HG03095 (cell line): ENCODE measurements around the gene MRPL24.
"Not testable (repeated sequence)": the region's sequence is repeated elsewhere in the genome, so short reads cannot be mapped to it uniquely, and the experiment has no call there.

Experiments
- ATAC-seq: cut with Tn5 transposase; IDR thresholded peaks from one replicate; pipeline ENCODE4 v1.9.1; 2021; ENCODE audit warnings: moderate library complexity; ENCODE audit not compliant: unreplicated experiment

Gene MRPL24

GRCh38 chr1:156740741-156741480 lies at the start of gene MRPL24:
TSS of gene MRPL24 (minus strand) at chr1:156741088. CDS start at chr1:156738704, 2,384 bp downstream.
- peak; percentile 71 for ATAC-seq

GRCh38 chr1:156789621-156790318 lies 48.9 kb upstream of the MRPL24 start:
- no peak for ATAC-seq

GRCh38 chr1:156788136-156788535 lies 47.2 kb upstream of the MRPL24 start:
- ATAC-seq = no peak

- no peak for ATAC-seq
Observed at GRCh38 chr1:156786640-156787039, 45.8 kb upstream of the MRPL24 start.

GRCh38 chr1:156785458-156785857 lies 44.6 kb upstream of the MRPL24 start:
- ATAC-seq = no peak

- no peak for ATAC-seq
Observed at GRCh38 chr1:156781585-156782186, 40.8 kb upstream of the MRPL24 start.

- ATAC-seq = no peak
Observed at GRCh38 chr1:156777573-156777972, 36.7 kb upstream of the MRPL24 start.

GRCh38 chr1:156776942-156777341 lies 36.1 kb upstream of the MRPL24 start:
- no peak for ATAC-seq

- ATAC-seq = no peak
Observed at GRCh38 chr1:156775799-156776198, 34.9 kb upstream of the MRPL24 start.

GRCh38 chr1:156773607-156774006 lies 32.7 kb upstream of the MRPL24 start:
- no peak for ATAC-seq

- ATAC-seq = no peak
Observed at GRCh38 chr1:156772728-156773497, 32.0 kb upstream of the MRPL24 start.

- no peak for ATAC-seq
Observed at GRCh38 chr1:156772222-156772621, 31.3 kb upstream of the MRPL24 start.

GRCh38 chr1:156768610-156769295 lies 27.9 kb upstream of the MRPL24 start:
- ATAC-seq = no peak

GRCh38 chr1:156767879-156768604 lies 27.2 kb upstream of the MRPL24 start:
- ATAC-seq = no peak

GRCh38 chr1:156767101-156767878 lies 26.4 kb upstream of the MRPL24 start, which contains the start of gene PRCC:
TSS of gene PRCC (plus strand) at chr1:156767535. CDS start at chr1:156767772, 237 bp downstream.
- peak; percentile 89 for ATAC-seq

- peak; percentile 10 for ATAC-seq
Observed at GRCh38 chr1:156766298-156767100, 25.6 kb upstream of the MRPL24 start.

- ATAC-seq = no peak
Observed at GRCh38 chr1:156765666-156766065, 24.8 kb upstream of the MRPL24 start.

GRCh38 chr1:156765136-156765535 lies 24.2 kb upstream of the MRPL24 start:
- ATAC-seq = not testable (repeated sequence)
